Esophagus muscularis mucosa (tissue), 3 donors: ENCODE measurements around the gene ATRIP.

Source experiments
- CTCF ChIP-seq, 3 experiments: fragments of 200-600 bp in 2 of 3; fragments of 450-650 bp in 1 of 3; sonication (generic) in 2 of 3; IDR thresholded peaks; one replicate each; pipeline ENCODE4 v1.5.1; 2017 to 2019; ENCODE audit warnings: antibody characterized with exemption in 3 of 3, mild to moderate bottlenecking in 2 of 3, moderate library complexity in 1 of 3
- POLR2A ChIP-seq: fragments of 450-650 bp; IDR thresholded peaks from one replicate; pipeline ENCODE4 v1.6.1; 2017; ENCODE audit warnings: antibody characterized with exemption, moderate library complexity, mild to moderate bottlenecking, low read depth

GRCh38 chr3:48502121-48502520 is 55.6 kb downstream of the ATRIP start:
- TF ChIP-seq POLR2A (no peak), CTCF (IDR thresholded peaks at IDR 0.05) (no peak)
